Right lobe of liver (tissue), 6 donors: Measurements from ENCODE around the gene HS3ST6. TPM values are rescaled to one million over a fixed set of nuclear protein-coding genes. Genes with fewer than 3 reads are reported as not detected.
"Not testable (repeated sequence)": the region's sequence is repeated elsewhere in the genome, so short reads cannot be mapped to it uniquely, and the experiment has no call there.

Experiments
- ATAC-seq, 4 donors: fragments of 200-7000 bp; cut with Tn5 transposase; one replicate each; pipeline ENCODE4 v1.9.1; 2020; ENCODE audit warnings: mild to moderate bottlenecking in 4 of 4, moderate library complexity in 4 of 4
- DNase-seq, 3 donors: peaks; one replicate each; pipeline ENCODE4 v3.0.0-alpha.2; 2020
- H3K27ac ChIP-seq, 3 donors: fragments of 200-600 bp; one replicate each; pipeline ENCODE4 v1.8.0; 2022
- H3K27me3 ChIP-seq, 2 donors: fragments of 200-600 bp; one replicate each; pipeline ENCODE4 v1.8.0; 2022
- H3K36me3 ChIP-seq, 4 donors: fragments of 200-600 bp; sonication (generic) in 1 of 4; one replicate each; pipeline versions ENCODE4 v1.5.1 to v1.8.0; 2017 to 2022; ENCODE audit warnings: control low read depth in 1 of 4
- H3K4me1 ChIP-seq, 4 donors: fragments of 200-600 bp; sonication (generic) in 1 of 4; one replicate each; pipeline versions ENCODE4 v1.5.1 to v1.8.0; 2017 to 2022; ENCODE audit warnings: control low read depth in 1 of 4
- H3K4me3 ChIP-seq, 3 donors: fragments of 200-600 bp; one replicate each; pipeline ENCODE4 v1.8.0; 2022
- H3K9me3 ChIP-seq, 4 donors: fragments of 200-600 bp; sonication (generic) in 1 of 4; one replicate each; pipeline versions ENCODE4 v1.5.1 to v1.8.0; 2017 to 2022; ENCODE audit warnings: control low read depth in 1 of 4
- POLR2A ChIP-seq: fragments of 450-650 bp; IDR thresholded peaks from one replicate; pipeline ENCODE4 v1.6.1; 2017; ENCODE audit warnings: antibody characterized with exemption, mild to moderate bottlenecking
- WGBS: methylation state at CpG from one replicate; pipeline ENCODE4 v1.1.6; 2018; ENCODE audit warnings: low coverage, low lambda C conversion rate; ENCODE audit not compliant: insufficient coverage; ENCODE audit errors: missing lambda C conversion rate; 5-methylcytosine and 5-hydroxymethylcytosine counted together
- intact Hi-C, 2 donors: fragments of 100-400 bp; cut with DNase I; formaldehyde crosslinking; loops; one replicate each; pipeline versions ENCODE4 v1.11.2 to v1.14.1; 2022
- total RNA-seq, 6 experiments: library from RNA; depleted of rRNA in 2 of 6; stranded (reverse); fragments of >200 nt in 2 of 6; fragmentation: NEBNext Ultra II Directional in 3 of 6; extraction: Animal tissue kit (Norgen Biotek cat#: 25700) in 3 of 6; gene quantifications; one replicate each; pipeline versions ENCODE4 v1.1.0 to v1.2.4, GENCODE V29; 2016 to 2023
- TF ChIP-seq, protein P1 (sequence below), 4 donors: fragments of 200-600 bp in 3 of 4; fragments of 450-650 bp in 1 of 4; IDR thresholded peaks; one replicate each; pipeline versions ENCODE4 v1.5.1 to v1.8.0; 2016 to 2022; ENCODE audit warnings: antibody characterized with exemption in 4 of 4, mild to moderate bottlenecking in 2 of 4
- donor health status: DM: no; HTN: yes; CAD: no.
- donor health status: DM: no; HTN: no; CAD: no.
- donor health status: DM: no; HTN: no; CAD: no.
- donor health status: DM: no; HTN: yes; CAD: no.
- donor health status: DM: no; HTN: yes; CAD: no.

HS3ST6 gene
- total RNA-seq, 6 experiments from 2014 or later = not detected

DNA sequence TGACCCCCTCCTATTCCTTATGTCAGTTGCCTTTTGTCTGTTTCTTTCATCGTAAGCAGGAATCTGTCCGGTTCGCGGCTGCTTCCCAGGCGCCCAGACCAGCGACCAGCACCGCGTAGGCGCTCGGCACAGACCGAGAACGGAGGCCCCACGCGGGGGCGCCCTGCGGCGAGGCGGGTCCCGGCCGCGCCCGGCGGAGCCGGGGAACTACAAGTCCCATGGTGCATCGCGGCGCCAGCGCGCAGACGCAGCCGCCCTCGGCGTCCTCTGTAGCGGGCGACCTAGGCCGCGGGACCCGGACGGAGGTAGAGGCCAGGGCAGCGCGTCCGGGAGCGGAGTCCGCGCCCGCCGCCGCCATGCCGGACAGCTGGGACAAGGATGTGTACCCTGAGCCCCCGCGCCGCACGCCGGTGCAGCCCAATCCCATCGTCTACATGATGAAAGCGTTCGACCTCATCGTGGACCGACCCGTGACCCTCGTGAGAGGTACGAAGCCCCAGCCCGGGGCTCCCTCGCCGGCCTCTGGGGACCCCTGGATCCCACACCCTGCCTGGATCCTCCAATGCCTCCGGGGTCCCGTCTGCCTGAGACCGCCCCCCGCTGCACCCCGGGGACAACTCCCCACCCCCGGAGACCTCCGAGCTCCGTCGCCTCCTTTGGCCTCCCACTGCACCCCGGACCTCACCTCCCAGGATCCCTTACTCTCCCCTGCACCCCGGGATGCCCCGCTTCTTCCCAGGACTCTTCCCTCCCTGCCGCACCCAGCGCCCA is 41.2 kb upstream of the HS3ST6 start, which contains the start of gene NDUFB10:
Gene NDUFB10 (plus strand): TSS at position 270 of the 771 bp plus-strand sequence. CDS start 87 bp downstream, at position 357.
- Histone ChIP-seq H3K4me1 (peaks cover 0 to 19% (median 2%) of the 10 kb centered on the region in 4 donors), H3K9me3 (no peaks in the 10 kb centered on the region), H3K27me3 (no peaks in the 10 kb centered on the region), H3K36me3 (peaks cover 0 to 28% (median 4%) of the 10 kb centered on the region in 4 donors), H3K4me3 (peak within 1 kb of the TSS; percentile 77 to 99 (median 99)), H3K27ac (peak within 1 kb of the TSS; percentile 65 to 81 (median 79))
- DNase-seq = peak; percentile 96
- ATAC-seq = peak; percentile 93 to 98 (median 96)
- TF ChIP-seq, protein P1, sequence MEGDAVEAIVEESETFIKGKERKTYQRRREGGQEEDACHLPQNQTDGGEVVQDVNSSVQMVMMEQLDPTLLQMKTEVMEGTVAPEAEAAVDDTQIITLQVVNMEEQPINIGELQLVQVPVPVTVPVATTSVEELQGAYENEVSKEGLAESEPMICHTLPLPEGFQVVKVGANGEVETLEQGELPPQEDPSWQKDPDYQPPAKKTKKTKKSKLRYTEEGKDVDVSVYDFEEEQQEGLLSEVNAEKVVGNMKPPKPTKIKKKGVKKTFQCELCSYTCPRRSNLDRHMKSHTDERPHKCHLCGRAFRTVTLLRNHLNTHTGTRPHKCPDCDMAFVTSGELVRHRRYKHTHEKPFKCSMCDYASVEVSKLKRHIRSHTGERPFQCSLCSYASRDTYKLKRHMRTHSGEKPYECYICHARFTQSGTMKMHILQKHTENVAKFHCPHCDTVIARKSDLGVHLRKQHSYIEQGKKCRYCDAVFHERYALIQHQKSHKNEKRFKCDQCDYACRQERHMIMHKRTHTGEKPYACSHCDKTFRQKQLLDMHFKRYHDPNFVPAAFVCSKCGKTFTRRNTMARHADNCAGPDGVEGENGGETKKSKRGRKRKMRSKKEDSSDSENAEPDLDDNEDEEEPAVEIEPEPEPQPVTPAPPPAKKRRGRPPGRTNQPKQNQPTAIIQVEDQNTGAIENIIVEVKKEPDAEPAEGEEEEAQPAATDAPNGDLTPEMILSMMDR (IDR thresholded peaks at IDR 0.05) = peak; percentile 51 to 89 (median 84)
- peak; percentile 97 for TF ChIP-seq POLR2A
- WGBS = 0% methylated on average over 6 of the region's 79 CpGs
- intact Hi-C loops = no loop called here

DNA sequence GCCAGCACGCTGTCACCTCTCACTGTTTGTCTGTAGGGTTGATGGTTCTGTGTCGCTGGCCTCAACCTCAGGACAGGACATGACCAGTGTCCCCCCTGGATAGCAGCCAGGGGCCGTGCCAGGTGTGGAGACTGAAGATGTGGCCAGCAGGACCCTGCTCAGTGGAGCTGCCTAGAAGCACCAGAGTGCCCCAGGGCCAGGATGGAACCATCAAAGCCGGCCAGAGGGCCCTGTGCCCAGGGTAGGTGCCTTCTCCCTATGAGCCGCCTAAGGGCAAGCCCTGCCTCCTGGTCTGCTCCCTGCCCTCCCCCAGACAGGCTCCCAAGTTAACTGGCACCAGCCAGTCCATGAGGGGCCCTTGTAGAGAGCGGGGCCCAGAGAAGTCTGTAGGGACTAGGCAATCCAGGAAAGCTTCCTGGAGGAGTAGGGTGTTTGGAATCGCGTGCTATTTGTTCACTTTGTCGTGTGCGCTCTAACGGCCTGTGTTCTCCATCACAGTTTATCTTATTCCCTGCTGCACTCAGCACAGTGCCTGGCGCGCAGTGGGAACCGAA is 40.6 kb upstream of the HS3ST6 start:
- Histone ChIP-seq H3K4me3 (peak overlapping the region in 2 of 3 donors; percentile 77 to 99), H3K4me1 (peaks cover 0 to 17% (median 2%) of the 10 kb centered on the region in 4 donors), H3K27me3 (no peaks in the 10 kb centered on the region), H3K27ac (no peak overlapping the region), H3K9me3 (no peaks in the 10 kb centered on the region), H3K36me3 (peaks cover 0 to 28% (median 4%) of the 10 kb centered on the region in 4 donors)
- ATAC-seq = peak in 3 of 4 donors; percentile 2 to 21 (median 2)
- WGBS = 8% methylated on average over 5 of the region's 14 CpGs
- TF ChIP-seq POLR2A = no peak
- TF ChIP-seq, protein P1 (IDR thresholded peaks at IDR 0.05) = no peak
- peak in 2 of 3 donors; percentile 51 to 68 for DNase-seq
- intact Hi-C loops = no loop called here

DNA sequence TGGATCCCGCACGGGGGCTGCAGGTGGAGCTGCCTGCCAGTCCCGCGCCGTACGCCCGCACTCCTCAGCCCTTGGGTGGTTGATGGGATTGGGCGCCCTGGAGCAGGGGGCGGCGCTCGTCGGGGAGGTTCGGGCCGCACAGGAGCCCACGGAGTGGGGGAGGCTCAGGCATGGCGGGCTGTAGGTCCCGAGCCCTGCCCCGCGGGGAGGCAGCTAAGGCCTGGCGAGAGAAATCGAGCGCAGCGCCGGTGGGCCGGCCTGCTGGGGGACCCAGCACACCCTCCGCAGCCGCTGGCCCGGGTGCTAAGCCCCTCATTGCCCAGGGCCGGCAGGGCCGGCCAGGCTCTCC is 39.9 kb upstream of the HS3ST6 start:
- peak in 2 of 3 donors; percentile 33 to 51 for DNase-seq
- H3K27me3 ChIP-seq, intact Hi-C loops, H3K9me3 ChIP-seq, ATAC-seq, H3K4me3 ChIP-seq, H3K27ac ChIP-seq: not testable (repeated sequence)
- Histone ChIP-seq H3K36me3 (peaks cover 0 to 21% (median 4%) of the 10 kb centered on the region in 4 donors), H3K4me1 (peaks cover 0 to 11% (median 2%) of the 10 kb centered on the region in 4 donors)
- 94% methylated on average over 5 of the region's 30 CpGs for WGBS

- H3K27me3 ChIP-seq, ATAC-seq, H3K9me3 ChIP-seq, H3K27ac ChIP-seq, DNase-seq, H3K4me3 ChIP-seq, intact Hi-C loops: not testable (repeated sequence)
- H3K4me1 ChIP-seq = peaks cover 0 to 11% (median 2%) of the 10 kb centered on the region in 4 donors
- 92% methylated on average over 12 of the region's 22 CpGs for WGBS
- H3K36me3 ChIP-seq = peaks cover 0 to 16% (median 4%) of the 10 kb centered on the region in 4 donors
Observed at GRCh38 chr16:1957434-1958142, 39.4 kb upstream of the HS3ST6 start.

GRCh38 chr16:1953734-1954133 is 35.5 kb upstream of the HS3ST6 start:
- intact Hi-C loops = no loop called here
- no peak overlapping the region for H3K4me3 ChIP-seq
- TF ChIP-seq, protein P1 (IDR thresholded peaks at IDR 0.05) = no peak
- no peak for TF ChIP-seq POLR2A
- no peaks in the 10 kb centered on the region for H3K36me3 ChIP-seq
- H3K27me3 ChIP-seq = no peaks in the 10 kb centered on the region
- 100% methylated on average over 1 of the region's 22 CpGs for WGBS
- ATAC-seq (no peak), DNase-seq (peak in 1 of 3 donors; percentile 54)
- no peaks in the 10 kb centered on the region for H3K9me3 ChIP-seq
- H3K4me1 ChIP-seq = peaks cover 0 to 2% (median under 1%) of the 10 kb centered on the region in 4 donors
- no peak overlapping the region for H3K27ac ChIP-seq
